Lower lobe of right lung (tissue), 2 donors: ENCODE data around the gene MTREX. TPM values are rescaled to one million over a fixed set of nuclear protein-coding genes. Genes with fewer than 3 reads are reported as not detected.
A peak's percentile ranks its signal among the peaks of the same experiment; 100 is the strongest.

Experiments used
- ATAC-seq, 2 donors: fragments of 200-7000 bp; cut with Tn5 transposase; one replicate each; pipeline ENCODE4 v1.9.1; 2020 to 2022; ENCODE audit warnings: mild to moderate bottlenecking in 2 of 2, moderate library complexity in 2 of 2
- DNase-seq: peaks from one replicate; pipeline ENCODE4 v3.0.0-alpha.2; 2020
- H3K27ac ChIP-seq: fragments of 200-600 bp; one replicate; pipeline ENCODE4 v1.8.0; 2022
- H3K27me3 ChIP-seq: fragments of 200-600 bp; one replicate; pipeline ENCODE4 v1.8.0; 2022; ENCODE audit warnings: low read depth
- H3K36me3 ChIP-seq: fragments of 200-600 bp; one replicate; pipeline ENCODE4 v1.8.0; 2022; ENCODE audit warnings: mild to moderate bottlenecking
- H3K4me1 ChIP-seq: fragments of 200-600 bp; one replicate; pipeline ENCODE4 v1.8.0; 2022
- H3K4me3 ChIP-seq: fragments of 200-600 bp; one replicate; pipeline ENCODE4 v1.8.0; 2022; ENCODE audit warnings: mild to moderate bottlenecking
- H3K9me3 ChIP-seq: fragments of 200-600 bp; one replicate; pipeline ENCODE4 v1.8.0; 2022
- CTCF ChIP-seq: fragments of 200-600 bp; IDR thresholded peaks from one replicate; pipeline ENCODE4 v1.8.0; 2022; ENCODE audit warnings: antibody characterized with exemption, mild to moderate bottlenecking
- intact Hi-C: fragments of 100-400 bp; cut with DNase I; formaldehyde crosslinking; loops from one replicate; pipeline ENCODE4 v1.11.0; 2022
- total RNA-seq: library from RNA; stranded (reverse); fragmentation: NEBNext Ultra II Directional; extraction: Animal tissue kit (Norgen Biotek cat#: 25700); gene quantifications from one replicate; pipeline ENCODE4 v1.2.1, GENCODE V29; 2021
- donor health status: DM: no; HTN: yes; CAD: no; lungs with severe emphysema.

Gene MTREX
- total RNA-seq, 1 donor from 2014 or later, result 57.0 TPM

DNA sequence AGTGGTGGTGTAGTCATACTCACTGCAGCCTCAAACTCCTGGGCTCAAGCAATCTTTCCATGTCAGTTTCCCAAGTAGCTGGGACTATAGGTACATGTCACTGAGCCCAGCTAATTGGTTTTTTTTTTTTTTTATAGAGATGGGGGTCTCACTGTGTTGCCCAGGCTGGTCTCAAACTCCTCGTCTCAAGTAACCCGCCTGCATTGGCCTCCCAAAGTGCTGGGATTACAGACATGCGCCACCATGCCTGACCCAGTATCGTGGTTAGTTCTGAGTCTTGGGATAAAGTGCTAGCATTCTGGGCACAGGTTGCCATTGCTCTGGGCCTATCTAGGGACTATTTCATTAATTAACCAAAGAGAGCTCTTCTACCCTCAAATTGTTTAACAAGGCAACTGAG, 118.7 kb downstream of the MTREX start:
- no peak for ATAC-seq
- Histone ChIP-seq H3K27me3 (no peaks in the 10 kb centered on the region), H3K36me3 (peaks cover 67% of the 10 kb centered on the region), H3K9me3 (no peaks in the 10 kb centered on the region), H3K4me1 (peaks cover 28% of the 10 kb centered on the region), H3K4me3 (no peak overlapping the region), H3K27ac (no peak overlapping the region)
- intact Hi-C loops, result no loop called here
- TF ChIP-seq CTCF, result no peak
- no peak for DNase-seq

GRCh38 chr5:55427157-55427556, 119.4 kb downstream of the MTREX start:
- peaks cover 65% of the 10 kb centered on the region for H3K36me3 ChIP-seq
- intact Hi-C loops, result no loop called here

DNA sequence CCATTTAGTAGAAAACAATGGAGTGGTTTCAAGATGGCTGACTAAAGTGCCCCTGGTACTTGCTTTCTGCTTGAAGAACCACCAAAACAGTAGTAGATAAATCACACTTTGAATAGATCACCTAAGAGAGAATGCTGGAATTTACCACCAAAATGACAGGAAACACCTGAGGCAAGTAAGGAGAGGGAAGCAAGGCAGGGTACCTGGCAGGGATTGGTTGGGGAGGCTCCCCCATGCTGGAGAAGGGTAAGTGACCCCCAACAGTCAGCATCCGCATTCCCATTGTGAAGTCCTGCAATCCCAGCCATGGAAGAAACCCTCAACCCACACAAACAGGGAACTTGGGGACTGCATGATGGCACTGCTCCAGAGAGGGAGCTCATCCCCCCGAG, 121.4 kb downstream of the MTREX start:
- H3K27me3 ChIP-seq, result no peaks in the 10 kb centered on the region
- DNase-seq (no peak), ATAC-seq (no peak)
- peaks cover 45% of the 10 kb centered on the region for H3K36me3 ChIP-seq
- no peaks in the 10 kb centered on the region for H3K9me3 ChIP-seq
- intact Hi-C loops, result no loop called here
- no peak for TF ChIP-seq CTCF
- peaks cover 21% of the 10 kb centered on the region for H3K4me1 ChIP-seq
- no peak overlapping the region for H3K4me3 ChIP-seq
- no peak overlapping the region for H3K27ac ChIP-seq

More at GRCh38 chr5:55427157-55427556, 119.4 kb downstream of the MTREX start:
- no peak overlapping the region for H3K27ac ChIP-seq
- no peaks in the 10 kb centered on the region for H3K27me3 ChIP-seq
- peaks cover 21% of the 10 kb centered on the region for H3K4me1 ChIP-seq
- DNase-seq (no peak), ATAC-seq (peak; percentile 43 to 82)
- no peak for TF ChIP-seq CTCF
- H3K4me3 ChIP-seq, result no peak overlapping the region
- no peaks in the 10 kb centered on the region for H3K9me3 ChIP-seq

GRCh38 chr5:55429613-55430253, 121.9 kb downstream of the MTREX start:
- peaks cover 40% of the 10 kb centered on the region for H3K36me3 ChIP-seq
- no peaks in the 10 kb centered on the region for H3K9me3 ChIP-seq
- peak in 1 of 2 donors; percentile 39 for ATAC-seq
- H3K4me1 ChIP-seq, result peaks cover 21% of the 10 kb centered on the region
- intact Hi-C loops, result no loop called here
- H3K4me3 ChIP-seq, result no peak overlapping the region
- no peak for TF ChIP-seq CTCF
- DNase-seq, result no peak
- H3K27ac ChIP-seq, result no peak overlapping the region
- no peaks in the 10 kb centered on the region for H3K27me3 ChIP-seq

- H3K36me3 ChIP-seq, result peaks cover 18% of the 10 kb centered on the region
- TF ChIP-seq CTCF, result no peak
- no peak for DNase-seq
- intact Hi-C loops, result no loop called here
- no peak overlapping the region for H3K4me3 ChIP-seq
- ATAC-seq, result no peak
- H3K27ac ChIP-seq, result no peak overlapping the region
- no peaks in the 10 kb centered on the region for H3K9me3 ChIP-seq
- H3K4me1 ChIP-seq, result peaks cover 9% of the 10 kb centered on the region
- H3K27me3 ChIP-seq, result no peaks in the 10 kb centered on the region
Observed at GRCh38 chr5:55432549-55432948, 124.8 kb downstream of the MTREX start.
